GM15510 (cell line): ENCODE results near the gene SHBG.

ENCODE experiments used
- POLR2A ChIP-seq: IDR thresholded peaks from 3 replicates; pipeline ENCODE4 v1.6.1; 2011; ENCODE audit warnings: borderline replicate concordance; ENCODE audit not compliant: insufficient read length; ENCODE audit errors: extremely low read depth

The SHBG gene

DNA sequence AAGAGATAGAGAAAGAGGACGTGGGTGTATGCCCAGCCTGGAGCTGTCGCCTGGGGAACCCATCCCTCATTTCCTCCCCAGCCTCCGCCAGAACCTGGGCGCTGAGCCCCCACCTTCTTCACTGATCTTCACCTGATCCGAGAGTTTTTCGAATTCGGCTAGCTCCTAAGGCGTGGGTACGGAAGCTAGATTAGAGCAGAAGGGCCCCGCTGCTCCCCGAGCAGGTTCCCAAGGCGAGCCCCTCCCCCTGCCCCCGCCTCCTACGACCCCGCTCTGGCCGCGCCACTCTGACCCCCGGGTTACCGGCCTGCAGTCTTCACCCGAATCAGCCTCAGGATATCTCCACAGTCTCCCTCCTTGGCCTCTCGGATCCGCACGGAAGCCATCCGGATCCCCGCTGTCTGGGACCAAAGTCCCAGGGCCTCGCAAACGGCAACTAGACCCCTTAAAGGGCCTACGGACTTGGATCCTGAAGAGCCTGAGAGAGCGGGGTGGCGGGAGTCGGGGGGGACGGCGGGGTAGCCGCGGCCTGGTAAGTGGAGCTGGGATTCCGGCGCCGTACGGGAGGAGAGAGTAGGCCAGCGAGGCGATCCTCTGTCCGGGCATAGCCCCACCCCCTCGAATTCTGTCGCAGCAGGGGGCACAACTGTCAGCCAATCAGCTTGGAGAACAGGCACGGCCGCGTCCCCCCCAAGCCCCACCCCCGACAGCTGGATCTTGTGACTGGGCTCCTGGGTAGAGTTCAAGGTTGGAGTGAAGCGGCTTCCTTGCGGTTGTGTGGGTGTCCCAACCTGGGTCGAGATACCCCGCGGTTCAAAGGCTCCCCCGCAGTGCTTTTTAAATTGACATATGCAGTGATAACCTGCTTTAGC lies 2.4 kb upstream of the SHBG start, which contains the start of gene SAT2:
SAT2 (minus strand) TSS at position 572 of the 872 bp plus-strand sequence; CDS start at position 386, 186 bp downstream.
- TF ChIP-seq POLR2A: peak; percentile 77

DNA sequence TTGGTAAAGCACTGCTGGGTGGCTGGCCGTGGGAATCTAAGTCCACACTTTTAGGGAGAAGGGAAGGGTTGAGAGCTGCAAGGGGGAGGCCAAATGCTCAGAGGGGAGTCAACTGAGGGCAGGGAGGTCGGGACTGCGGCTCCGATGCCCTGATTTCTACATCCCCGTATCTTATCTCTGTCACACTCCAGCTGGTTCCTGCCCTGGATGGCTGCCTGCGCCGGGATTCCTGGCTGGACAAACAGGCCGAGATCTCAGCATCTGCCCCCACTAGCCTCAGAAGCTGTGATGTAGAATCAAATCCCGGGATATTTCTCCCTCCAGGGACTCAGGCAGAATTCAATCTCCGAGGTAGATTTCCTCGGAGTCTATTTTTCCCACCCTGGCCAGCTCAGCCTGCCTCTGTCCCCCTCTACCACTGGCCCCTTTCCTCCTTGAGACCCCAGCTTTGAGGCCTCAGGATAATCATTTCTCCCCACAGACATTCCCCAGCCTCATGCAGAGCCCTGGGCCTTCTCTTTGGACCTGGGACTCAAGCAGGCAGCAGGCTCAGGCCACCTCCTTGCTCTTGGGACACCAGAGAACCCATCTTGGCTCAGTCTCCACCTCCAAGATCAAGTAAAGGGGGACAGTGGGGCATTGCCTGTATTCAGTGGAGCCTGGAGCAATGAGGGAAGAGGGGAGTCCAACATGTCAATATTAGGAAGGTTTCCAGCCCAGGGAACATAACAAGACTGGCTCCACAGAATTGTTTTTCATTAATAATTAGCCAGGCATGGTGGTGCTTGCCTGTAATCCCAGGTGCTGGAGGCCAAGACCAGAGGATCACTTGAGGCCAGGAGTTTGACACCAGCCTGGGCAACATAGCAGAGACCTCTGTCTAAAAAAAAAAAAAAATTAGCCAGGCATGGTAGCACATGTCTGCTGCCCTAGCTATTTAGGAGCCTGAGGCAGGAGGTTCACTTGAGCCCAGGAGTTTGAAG lies 1.8 kb downstream of the SHBG start:
- no peak for TF ChIP-seq POLR2A

DNA sequence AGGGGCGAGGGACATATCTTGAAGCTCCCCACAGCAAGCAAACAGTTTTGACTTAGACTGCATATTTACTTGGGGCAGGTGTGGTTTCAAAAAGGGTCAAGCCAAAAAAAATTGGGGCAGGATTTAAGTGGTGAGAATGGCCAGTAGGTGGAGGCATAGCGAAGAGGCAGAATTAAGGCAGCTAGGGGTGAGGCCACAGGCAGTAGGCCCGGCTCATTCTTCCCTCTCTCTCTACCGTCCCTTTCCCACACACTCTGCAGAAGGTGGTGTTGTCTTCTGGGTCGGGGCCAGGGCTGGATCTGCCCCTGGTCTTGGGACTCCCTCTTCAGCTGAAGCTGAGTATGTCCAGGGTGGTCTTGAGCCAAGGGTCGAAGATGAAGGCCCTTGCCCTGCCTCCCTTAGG lies 2.6 kb downstream of the SHBG start:
- TF ChIP-seq POLR2A: no peak

GRCh38 chr17:7633093-7633492 lies 3.2 kb downstream of the SHBG start:
- no peak for TF ChIP-seq POLR2A

DNA sequence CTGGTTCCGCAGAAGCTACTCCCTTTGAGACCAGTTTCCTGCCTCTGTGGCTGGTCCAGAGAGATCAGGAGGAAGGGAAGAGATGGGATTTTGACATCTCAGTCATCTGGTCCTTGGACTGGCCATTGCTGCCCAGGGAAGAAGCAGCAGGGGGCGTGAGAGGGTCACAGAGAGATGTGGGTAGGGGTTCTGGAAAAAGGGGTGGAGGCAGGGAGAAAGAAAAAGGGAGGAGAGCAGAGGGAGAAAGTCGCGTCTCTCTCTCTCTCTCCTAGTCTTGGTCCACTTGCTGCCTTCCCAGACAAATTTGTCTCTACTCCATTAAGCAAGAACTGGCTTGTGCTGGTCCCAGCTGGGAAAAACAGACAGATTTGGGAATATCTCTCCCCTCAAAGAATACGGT lies 4.4 kb downstream of the SHBG start:
- TF ChIP-seq POLR2A: no peak

- TF ChIP-seq POLR2A: no peak
Measured at GRCh38 chr17:7636163-7636562, 6.2 kb downstream of the SHBG start.

- TF ChIP-seq POLR2A: no peak
Measured at GRCh38 chr17:7640783-7641182, 10.8 kb downstream of the SHBG start.

- no peak for TF ChIP-seq POLR2A
Measured at GRCh38 chr17:7644775-7645174, 14.8 kb downstream of the SHBG start.

- no peak for TF ChIP-seq POLR2A
Measured at GRCh38 chr17:7646457-7646856, 16.5 kb downstream of the SHBG start.

- TF ChIP-seq POLR2A: no peak
Measured at GRCh38 chr17:7647018-7647417, 17.1 kb downstream of the SHBG start.

- TF ChIP-seq POLR2A: no peak
Measured at GRCh38 chr17:7650509-7651096, 20.7 kb downstream of the SHBG start, which contains the start of gene ATP1B2. ATP1B2 (plus strand) TSS chr17:7650926; CDS start chr17:7651519, 593 bp downstream.

DNA sequence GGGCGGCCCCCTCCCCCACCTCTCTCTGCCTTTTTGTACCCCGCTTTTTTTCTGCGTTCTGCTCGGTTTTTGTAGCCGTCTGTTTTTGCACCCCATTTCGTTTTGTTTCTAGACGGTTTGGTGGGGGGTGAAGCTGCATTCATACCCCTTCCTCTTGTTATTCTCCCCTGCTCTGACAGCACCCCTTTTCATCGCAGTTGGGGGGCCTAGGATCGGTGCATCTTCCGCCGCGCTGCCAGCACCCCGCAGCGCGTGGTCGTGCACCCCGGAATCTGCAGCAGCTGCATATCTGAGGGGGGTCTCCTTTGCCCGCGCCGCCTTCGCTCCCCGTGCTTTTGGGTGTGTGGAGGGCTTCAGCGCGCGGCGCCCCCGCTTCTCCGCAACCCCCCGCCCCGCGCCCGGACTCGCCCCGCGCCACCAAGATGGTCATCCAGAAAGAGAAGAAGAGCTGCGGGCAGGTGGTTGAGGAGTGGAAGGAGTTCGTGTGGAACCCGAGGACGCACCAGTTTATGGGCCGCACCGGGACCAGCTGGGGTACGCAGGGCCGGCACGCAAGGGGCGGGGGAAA lies 21.2 kb downstream of the SHBG start:
- TF ChIP-seq POLR2A: no peak

DNA sequence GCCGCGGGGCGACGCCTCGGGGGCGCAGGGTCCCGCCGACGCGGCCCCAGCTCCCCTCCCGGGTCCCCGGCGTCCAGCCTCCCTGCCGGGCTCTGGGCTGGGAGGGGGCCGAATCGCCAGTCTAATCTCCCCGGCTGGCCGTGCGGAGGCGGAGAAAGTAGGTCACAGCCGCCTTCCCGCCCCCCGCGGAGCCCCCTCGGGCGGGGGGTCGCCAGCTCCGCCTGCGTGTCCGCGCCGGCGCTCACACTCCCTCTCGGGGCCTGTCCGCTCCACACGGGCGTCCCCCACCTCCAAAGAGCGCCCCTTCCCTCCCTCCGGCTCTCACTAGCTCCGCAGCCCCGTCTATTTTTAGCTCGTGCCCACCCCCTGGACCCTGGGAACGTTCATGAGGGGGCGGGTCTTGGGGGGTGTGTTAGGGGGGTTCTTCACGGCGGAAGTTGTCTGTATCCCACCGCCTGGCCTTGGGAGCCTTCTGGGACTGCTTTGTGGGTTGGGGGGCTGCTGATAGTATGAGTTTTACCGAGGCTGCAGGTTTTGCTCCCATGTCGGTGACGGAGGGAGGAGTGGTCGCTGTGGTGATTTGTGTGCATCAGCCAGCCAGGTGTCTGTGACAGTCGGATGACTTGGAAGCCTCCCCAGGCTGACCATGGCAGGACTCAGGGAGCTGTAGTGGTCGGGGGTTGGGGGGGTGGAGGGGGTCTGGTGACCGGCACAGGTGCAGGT lies 21.9 kb downstream of the SHBG start:
- no peak for TF ChIP-seq POLR2A
